GM12878 (cell line): ENCODE data around the gene FITM1. TPM values are rescaled to one million over a fixed set of nuclear protein-coding genes. Genes with fewer than 3 reads are reported as not detected.

Experiments
- ATF2 ChIP-seq: IDR thresholded peaks from 2 replicates; pipeline ENCODE4 v1.6.1; 2012; ENCODE audit warnings: low read length, inconsistent platforms
- CEBPB ChIP-seq, 2 experiments: fragments of 150-350 bp in 1 of 2; IDR thresholded peaks; 2 replicates each; pipeline ENCODE4 v1.6.1; 2012 to 2014; ENCODE audit warnings: low read depth in 2 of 2, low read length in 2 of 2, borderline replicate concordance in 1 of 2, inconsistent platforms in 1 of 2
- CTCF ChIP-seq, 3 experiments: IDR thresholded peaks in 2 of 3; conservative IDR thresholded peaks in 1 of 3; 2 replicates each; pipeline ENCODE4 v1.5.1; 2011; ENCODE audit warnings: low read depth in 3 of 3, low read length in 3 of 3, mild to moderate bottlenecking in 3 of 3, control low read depth in 2 of 3, moderate library complexity in 2 of 3, inconsistent platforms in 1 of 3, mixed read lengths in 1 of 3; ENCODE audit not compliant: control insufficient read depth in 2 of 3, insufficient read depth in 1 of 3; ENCODE audit errors: extremely low read depth in 1 of 3
- CUX1 ChIP-seq: IDR thresholded peaks from 2 replicates; pipeline ENCODE4 v1.6.1; 2012; ENCODE audit warnings: improper control_type of control experiment, low read depth, low read length; ENCODE audit not compliant: insufficient replicate concordance
- EGR1 ChIP-seq, 2 experiments: IDR thresholded peaks; 1 replicate in 1 of 2; 2 replicates in 1 of 2; pipeline ENCODE4 v1.6.1; 2011 to 2012; ENCODE audit warnings: low read depth in 2 of 2, low read length in 2 of 2, borderline replicate concordance in 1 of 2, mild to moderate bottlenecking in 1 of 2, moderate library complexity in 1 of 2
- HCFC1 ChIP-seq: fragments of 150-350 bp; IDR thresholded peaks from 2 replicates; pipeline ENCODE4 v1.6.1; 2014; ENCODE audit warnings: low read length
- HDGF ChIP-seq: fragments of 450-650 bp; IDR thresholded peaks from 2 replicates; pipeline ENCODE4 v1.6.1; 2016; ENCODE audit warnings: antibody characterized with exemption
- IRF3 ChIP-seq: fragments of 450-650 bp; IDR thresholded peaks from 2 replicates; pipeline ENCODE4 v1.6.1; 2014; ENCODE audit warnings: mild to moderate bottlenecking
- JUND ChIP-seq: IDR thresholded peaks from 2 replicates; pipeline ENCODE4 v1.6.1; 2012; ENCODE audit warnings: low read depth, mild to moderate bottlenecking, low read length, improper control_type of control experiment, moderate library complexity
- RCOR1 ChIP-seq: conservative IDR thresholded peaks from 2 replicates; pipeline ENCODE4 v1.6.1; 2012; ENCODE audit warnings: low read depth, low read length, improper control_type of control experiment
- SMC3 ChIP-seq: IDR thresholded peaks from 2 replicates; pipeline ENCODE4 v1.6.1; 2011; ENCODE audit warnings: low read length, improper control_type of control experiment, borderline replicate concordance
- SREBF2 ChIP-seq: IDR thresholded peaks from 2 replicates; pipeline ENCODE4 v1.6.1; 2012; ENCODE audit warnings: mild to moderate bottlenecking, low read length
- USF2 ChIP-seq: IDR thresholded peaks from 2 replicates; pipeline ENCODE4 v1.6.1; 2011; ENCODE audit warnings: low read depth, low read length, improper control_type of control experiment, borderline replicate concordance
- YY1 ChIP-seq: IDR thresholded peaks from 2 replicates; pipeline ENCODE4 v1.6.1; 2011; ENCODE audit warnings: low read depth, mild to moderate bottlenecking, low read length
- ZNF24 ChIP-seq: fragments of 450-650 bp; IDR thresholded peaks from 2 replicates; pipeline ENCODE4 v1.6.1; 2017; ENCODE audit warnings: antibody characterized with exemption, mild to moderate bottlenecking
- ZNF622 ChIP-seq: fragments of 450-650 bp; IDR thresholded peaks from 2 replicates; pipeline ENCODE4 v1.6.1; 2017; ENCODE audit warnings: mild to moderate bottlenecking, inconsistent platforms
- ZSCAN29 ChIP-seq: fragments of 450-650 bp; IDR thresholded peaks from 2 replicates; pipeline ENCODE4 v1.6.1; 2017; ENCODE audit warnings: mild to moderate bottlenecking, moderate library complexity
- polyA plus RNA-seq, 11 experiments: library from polyadenylated mRNA; depleted of rRNA in 4 of 11; unstranded in 6 of 11; stranded (reverse) in 5 of 11; fragments of >200 nt; fragmentation: Nextera tagmentation in 4 of 11; fragmentation: Illumina TruSeq in 1 of 11; extraction: Ambion mirVana in 4 of 11; extraction: Trizol in 1 of 11; gene quantifications; 1 replicate in 1 of 11; 2 replicates in 10 of 11; pipeline versions ENCODE4 v1.2.1 to v1.2.3, GENCODE V29; 2011 to 2016; ENCODE audit warnings: inconsistent platforms in 2 of 11, missing spikeins in 2 of 11, low read depth in 1 of 11
- total RNA-seq, 4 experiments: library from RNA; depleted of rRNA in 3 of 4; stranded (reverse); fragments of >200 nt in 3 of 4; fragmentation: Illumina TruSeq in 1 of 4; extraction: Trizol in 1 of 4; gene quantifications; 2 replicates each; pipeline versions ENCODE4 v1.2.1 to v1.2.3, GENCODE V29; 2013 to 2021

FITM1 gene
- total and polyA plus RNA-seq, 10 of the 15 experiments (the other 5 are each of a cell fraction or from before 2014, with no cell fraction given): 0.11 to 1.9 (median 0.45) TPM; not detected in 2

- TF ChIP-seq EGR1 (IDR thresholded peaks at IDR 0.05; ENCODE audit: borderline replicate concordance in 1 of 2, low read depth in 2 of 2, low read length in 2 of 2) (no peak), ZSCAN29 (no peak), YY1 (no peak), SMC3 (no peak), ZNF622 (no peak), RCOR1 (no peak), CEBPB (IDR thresholded peaks at IDR 0.05; ENCODE audit: borderline replicate concordance in 1 of 2, low read depth in 2 of 2, low read length in 2 of 2) (no peak), SREBF2 (no peak), HDGF (no peak; the same call in 1 of the 2 replicates), ZNF24 (peak; percentile 53; the same call in 1 of the 2 replicates), CUX1 (no peak), CTCF (IDR thresholded peaks at IDR 0.05 in 2 of 3, conservative IDR thresholded peaks at IDR 0.05 in 1 of 3; ENCODE audit: control insufficient read depth in 2 of 3, extremely low read depth in 1 of 3, insufficient read depth in 1 of 3, low read depth in 3 of 3, low read length in 3 of 3) (no peak), USF2 (no peak), HCFC1 (no peak), ATF2 (no peak), IRF3 (no peak; the same call in 1 of the 2 replicates), JUND (no peak)
These were observed 16.7 kb downstream of the FITM1 start, which contains the start of gene RNF31 (continued) for GRCh38 chr14:24146978-24147760.
